Activated CD8-positive, alpha-beta memory T cell treated with anti-CD3 and anti-CD28 coated beads for 36 hours (primary cell): ENCODE results near the gene CNTN5. TPM values are rescaled to one million over a fixed set of nuclear protein-coding genes. Genes with fewer than 3 reads are reported as not detected.
"Not testable (repeated sequence)": the region's sequence is repeated elsewhere in the genome, so short reads cannot be mapped to it uniquely, and the experiment has no call there.

Source experiments
- CTCF ChIA-PET: fragments of 350-600 bp; sonication (Branson Sonifier 250); formaldehyde crosslinking; loops from one replicate; lab custom pipeline; 2021; ENCODE audit warnings: antibody characterized with exemption; lab: Charles Lee
- POLR2A ChIA-PET: fragments of 350-600 bp; sonication (Branson Sonifier 250); formaldehyde crosslinking; loops from one replicate; lab custom pipeline; 2021; ENCODE audit warnings: antibody characterized with exemption; lab: Charles Lee
- total RNA-seq, 2 experiments: library from RNA; stranded (reverse); gene quantifications; one replicate each; pipeline ENCODE4 v1.2.3, GENCODE V29; 2021

The CNTN5 gene
- total RNA-seq, 2 experiments from 2014 or later: not detected

- ChIA-PET CTCF (no interaction called here), POLR2A (no interaction called here)
These were observed 1194.0 kb downstream of the CNTN5 start for GRCh38 chr11:100214791-100215190.

GRCh38 chr11:100220801-100221200 is 1200.1 kb downstream of the CNTN5 start:
- ChIA-PET POLR2A (no interaction called here), CTCF (no interaction called here)

GRCh38 chr11:100221791-100222190 is 1201.0 kb downstream of the CNTN5 start:
- POLR2A ChIA-PET: no interaction called here

GRCh38 chr11:100224541-100225034 is 1203.8 kb downstream of the CNTN5 start:
- POLR2A ChIA-PET: no interaction called here
- CTCF ChIA-PET: no interaction called here

More at GRCh38 chr11:100221791-100222190, 1201.0 kb downstream of the CNTN5 start:
- CTCF ChIA-PET: no interaction called here

DNA sequence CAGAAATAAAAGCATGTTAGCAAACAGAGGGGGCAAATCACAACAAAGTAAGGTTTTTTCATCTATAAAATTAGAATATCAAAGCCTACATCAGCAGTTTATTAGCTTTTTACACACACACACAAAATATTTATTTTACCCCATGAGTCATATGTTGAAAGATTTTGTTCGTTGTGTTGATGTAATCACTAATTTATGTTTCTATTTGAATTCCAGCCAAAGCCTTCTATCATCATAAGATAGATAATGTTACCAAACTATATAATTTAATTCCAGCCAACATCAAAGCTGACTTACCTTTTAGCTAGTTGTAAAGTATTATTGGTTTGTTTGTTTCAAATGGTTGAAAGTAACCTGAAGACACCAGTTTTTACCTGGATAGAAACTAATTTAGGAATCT is 1208.3 kb downstream of the CNTN5 start:
- POLR2A ChIA-PET: no interaction called here
- CTCF ChIA-PET: no interaction called here

- ChIA-PET CTCF (no interaction called here), POLR2A (no interaction called here)
These were observed 1211.3 kb downstream of the CNTN5 start for GRCh38 chr11:100232006-100232405.

GRCh38 chr11:100235085-100235484 is 1214.3 kb downstream of the CNTN5 start:
- ChIA-PET CTCF (no interaction called here), POLR2A (no interaction called here)

DNA sequence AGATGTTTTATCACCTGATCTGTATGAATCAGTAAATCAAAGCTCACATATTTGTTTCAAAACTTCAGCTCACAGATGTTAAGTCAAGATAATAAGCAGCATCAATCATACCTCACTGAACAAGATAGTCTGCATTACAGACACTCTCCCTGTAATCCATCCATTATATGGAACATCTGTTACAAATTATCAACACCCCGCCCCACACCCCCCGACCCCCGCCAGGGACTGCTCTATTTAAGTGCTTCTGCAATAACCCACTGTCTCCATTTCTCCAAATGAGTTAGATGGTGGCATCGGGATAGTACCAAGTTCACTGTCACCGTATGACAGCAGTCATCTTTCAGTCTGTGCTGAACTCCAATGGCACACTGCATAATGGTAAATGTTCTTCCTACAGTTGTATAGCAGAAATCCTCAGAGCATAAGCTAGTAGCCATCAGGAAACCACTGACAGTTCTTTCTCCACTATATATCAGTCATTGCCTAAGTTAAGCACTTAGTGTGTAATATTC is 1219.3 kb downstream of the CNTN5 start:
- ChIA-PET CTCF (no interaction called here), POLR2A (no interaction called here)

DNA sequence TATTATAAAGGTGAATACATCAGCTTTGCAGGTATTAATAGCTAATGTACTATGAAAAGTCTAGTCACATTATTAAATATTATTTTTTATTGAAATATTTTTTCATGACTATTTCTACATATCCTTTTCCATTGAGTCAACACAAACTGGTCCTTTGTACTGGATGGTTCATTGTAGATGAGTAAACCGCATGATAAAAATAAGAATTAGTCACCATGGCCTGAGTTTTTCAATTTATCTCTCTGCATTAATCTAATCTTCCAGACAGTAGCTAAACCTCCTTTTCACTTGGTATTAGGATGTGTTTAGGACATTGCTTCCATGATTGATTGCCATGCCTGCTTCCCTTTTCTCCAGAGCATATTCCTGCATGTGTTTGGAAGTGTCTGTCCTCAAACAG is 1227.0 kb downstream of the CNTN5 start:
- CTCF ChIA-PET: no interaction called here
- POLR2A ChIA-PET: no interaction called here

DNA sequence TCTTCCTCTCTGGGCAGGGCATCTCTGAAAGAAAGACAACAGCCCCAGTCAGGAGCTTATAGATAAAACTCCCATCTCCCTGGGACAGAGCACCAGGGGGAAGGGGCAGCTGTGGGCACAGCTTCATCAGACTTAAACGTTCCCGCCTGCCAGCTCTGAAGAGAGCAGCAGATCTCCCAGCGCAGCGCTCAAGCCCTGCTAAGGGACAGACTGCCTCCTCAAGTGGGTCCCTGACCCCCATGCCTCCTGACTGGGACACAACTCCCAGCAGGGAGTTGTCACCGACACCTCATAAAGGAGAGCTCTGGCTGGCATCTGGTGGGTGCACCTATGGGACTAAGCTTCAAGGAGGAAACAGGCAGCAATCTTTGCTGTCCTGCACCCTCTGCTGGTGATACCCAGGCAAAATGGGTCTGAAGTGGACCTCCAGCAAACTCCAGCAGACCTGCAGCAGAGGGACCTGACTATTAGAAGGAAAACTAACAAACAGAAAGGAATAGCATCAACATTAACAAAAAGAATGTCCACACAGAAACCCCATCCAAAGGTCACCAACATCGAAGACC is 1236.6 kb downstream of the CNTN5 start:
- POLR2A ChIA-PET: interaction anchor here (0.6 kb wide), 1 partner anchor 283 kb away, joined by 3 read pairs; no protein-coding TSS in a partner anchor
- CTCF ChIA-PET: not testable (repeated sequence)

- CTCF ChIA-PET: no interaction called here
- POLR2A ChIA-PET: no interaction called here
These were observed 1248.8 kb downstream of the CNTN5 start for GRCh38 chr11:100269516-100269915.

- ChIA-PET POLR2A (no interaction called here), CTCF (no interaction called here)
These were observed 1252.5 kb downstream of the CNTN5 start for GRCh38 chr11:100273066-100273815.

GRCh38 chr11:100274466-100274865 is 1253.7 kb downstream of the CNTN5 start:
- CTCF ChIA-PET, POLR2A ChIA-PET: not testable (repeated sequence)

DNA sequence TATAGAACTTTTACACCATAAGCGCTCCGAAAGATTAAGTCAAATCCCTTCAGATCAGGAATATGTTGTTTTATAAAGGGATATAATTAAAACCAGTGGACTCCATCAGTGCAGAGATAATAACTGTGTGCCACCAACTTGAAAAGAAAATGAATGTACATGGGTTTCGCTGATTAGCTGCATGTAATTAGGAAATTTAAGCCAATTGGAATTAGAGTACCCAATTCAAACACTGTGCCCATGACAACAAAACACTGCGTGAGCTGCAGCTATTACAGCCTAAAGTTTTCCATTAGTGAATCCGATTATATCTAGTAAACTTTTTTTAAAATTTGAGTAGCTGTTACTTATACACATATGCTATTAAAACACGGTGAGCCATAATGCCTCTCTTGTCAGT is 1274.0 kb downstream of the CNTN5 start:
- CTCF ChIA-PET: no interaction called here
- POLR2A ChIA-PET: no interaction called here

DNA sequence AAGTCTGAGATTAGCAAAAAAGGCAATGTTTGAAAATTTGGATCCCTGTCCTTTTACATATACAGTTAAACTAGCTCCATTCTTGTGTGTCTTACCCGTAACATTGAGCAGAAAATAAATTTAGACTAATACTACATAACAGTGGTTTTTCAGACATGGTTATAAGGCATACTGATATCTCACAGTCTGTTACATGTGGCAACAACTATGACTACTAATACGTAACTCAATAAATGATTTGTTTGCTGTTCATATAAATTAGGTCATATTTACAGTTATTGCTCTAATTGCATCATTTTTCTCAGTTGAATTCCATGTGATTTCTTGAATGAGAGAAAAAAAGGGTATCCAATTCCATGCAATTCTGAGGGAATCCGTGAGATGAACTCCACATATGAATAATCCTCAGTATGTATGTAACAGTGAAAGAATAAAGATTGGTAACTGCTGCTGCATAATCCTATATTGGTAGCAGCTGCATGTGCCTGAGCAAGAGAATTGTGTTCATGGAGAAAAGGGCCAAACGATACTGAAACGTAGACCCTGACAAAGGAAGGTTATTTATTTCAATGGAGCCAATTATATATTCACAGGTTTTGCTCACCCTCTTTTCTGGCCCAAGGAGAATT is 1275.4 kb downstream of the CNTN5 start:
- CTCF ChIA-PET: no interaction called here

DNA sequence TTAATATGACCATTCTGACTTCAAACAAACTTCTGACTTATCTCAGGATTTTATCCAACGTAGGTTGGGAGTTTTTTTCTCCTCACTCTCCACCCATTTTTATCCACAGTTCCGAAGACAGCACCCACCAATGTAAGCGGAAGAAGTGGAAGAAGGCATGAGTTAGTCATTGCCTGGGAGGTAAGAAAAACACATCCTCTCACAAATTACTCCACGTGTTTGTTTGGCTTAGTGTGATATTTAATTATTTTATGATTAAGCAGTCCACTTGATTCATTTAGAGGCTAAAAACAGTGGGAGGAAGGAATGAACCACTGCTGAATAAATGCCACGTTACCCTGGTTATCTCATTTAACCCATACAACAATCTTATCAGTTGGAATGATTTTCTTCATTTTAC is 1276.8 kb downstream of the CNTN5 start:
- CTCF ChIA-PET: no interaction called here
- POLR2A ChIA-PET: no interaction called here

More for the DNA sequence above, 1275.4 kb downstream of the CNTN5 start:
- POLR2A ChIA-PET: no interaction called here

- CTCF ChIA-PET: no interaction called here
- POLR2A ChIA-PET: no interaction called here
These were observed 1282.1 kb downstream of the CNTN5 start for GRCh38 chr11:100302824-100303223.

DNA sequence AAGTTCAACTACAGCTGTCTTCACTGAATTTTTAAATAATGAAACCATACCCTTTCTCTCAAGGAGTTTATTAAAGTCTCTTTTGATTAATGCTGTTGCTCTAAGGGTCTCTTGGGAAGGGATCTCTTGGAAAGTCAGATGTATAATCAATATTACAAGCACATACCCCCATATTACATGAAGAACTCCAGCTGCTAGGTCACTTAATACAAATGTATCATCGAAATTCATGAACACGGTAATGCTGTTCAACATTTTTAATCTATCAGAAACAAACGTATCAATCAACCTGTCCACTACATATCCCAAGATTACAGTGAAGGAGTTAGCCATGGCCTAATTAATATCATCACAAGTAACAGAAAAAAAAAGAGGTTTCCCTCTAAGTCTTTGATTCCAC is 1283.1 kb downstream of the CNTN5 start:
- ChIA-PET POLR2A (no interaction called here), CTCF (no interaction called here)

DNA sequence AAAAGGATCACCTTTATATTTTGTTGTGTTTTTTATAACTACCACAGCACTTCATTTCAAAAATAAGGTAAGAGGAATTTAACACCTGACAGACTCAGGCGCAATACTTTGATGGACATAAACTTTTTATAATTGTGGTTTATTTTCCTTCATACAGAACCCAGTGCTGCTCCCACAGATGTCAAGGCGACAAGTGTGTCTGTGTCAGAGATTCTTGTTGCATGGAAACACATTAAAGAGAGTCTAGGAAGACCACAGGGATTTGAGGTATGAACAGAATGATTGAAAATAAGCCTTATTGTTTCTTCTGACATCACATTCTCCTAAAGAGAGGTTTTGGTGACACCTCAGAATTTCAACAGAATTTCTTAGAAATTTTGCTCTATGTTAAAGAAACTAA is 1287.5 kb downstream of the CNTN5 start:
- ChIA-PET POLR2A (no interaction called here), CTCF (no interaction called here)

- POLR2A ChIA-PET: no interaction called here
- CTCF ChIA-PET: no interaction called here
These were observed 1295.2 kb downstream of the CNTN5 start for GRCh38 chr11:100315946-100316345.
